HG03060 (cell line): Measurements from ENCODE around the gene MTCL3.
"Not testable (repeated sequence)": the region's sequence is repeated elsewhere in the genome, so short reads cannot be mapped to it uniquely, and the experiment has no call there.

ENCODE experiments used
- ATAC-seq: cut with Tn5 transposase; IDR thresholded peaks from one replicate; pipeline ENCODE4 v1.9.1; 2021; ENCODE audit warnings: low read depth, moderate number of reproducible peaks; ENCODE audit not compliant: unreplicated experiment

MTCL3 gene

GRCh38 chr6:127441881-127442280 is 77.3 kb downstream of the MTCL3 start:
- ATAC-seq = no peak

DNA sequence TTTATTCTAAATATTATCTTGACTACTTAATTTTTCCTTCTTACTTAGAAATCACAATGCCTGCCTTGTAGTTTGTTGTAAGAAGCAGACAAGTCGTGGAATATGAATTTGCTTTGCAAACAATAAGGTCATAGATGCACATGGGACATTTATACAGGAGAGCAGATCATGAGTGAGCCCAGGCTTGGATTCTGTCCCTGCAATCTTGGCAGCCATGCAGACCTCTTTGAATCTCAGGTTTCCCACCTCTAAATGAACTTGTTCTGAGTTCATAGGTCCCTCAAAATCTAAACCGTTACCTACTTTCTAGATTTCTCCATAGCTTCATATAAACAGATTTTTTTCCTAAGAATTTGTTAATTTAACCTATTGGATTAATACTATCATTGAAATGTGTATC is 79.4 kb downstream of the MTCL3 start:
- no peak for ATAC-seq

DNA sequence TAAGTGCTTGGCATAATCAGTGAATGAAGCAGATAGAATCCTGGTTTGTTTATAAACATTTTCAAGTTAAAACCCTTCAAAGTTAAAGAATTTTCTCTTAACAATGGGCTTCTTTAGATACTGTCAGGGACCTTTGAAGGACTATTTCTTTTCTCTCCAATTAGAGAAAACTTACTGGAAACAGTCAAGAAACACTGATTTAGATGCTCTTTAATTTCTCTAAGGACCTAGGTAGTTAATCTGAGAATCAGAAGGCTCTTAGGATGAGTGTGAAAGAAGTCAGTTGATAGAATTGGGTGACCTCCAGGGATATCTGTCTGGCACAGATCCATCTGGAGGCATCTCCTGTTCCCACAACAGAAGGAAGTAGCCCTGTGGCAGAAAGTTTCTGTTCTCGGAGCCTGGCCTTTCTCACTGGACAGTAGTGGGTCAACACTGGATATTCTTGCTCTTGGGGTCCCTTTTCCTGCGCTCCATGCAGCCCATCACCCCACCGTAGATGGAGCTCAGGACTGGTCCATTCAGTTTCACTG is 82.5 kb downstream of the MTCL3 start:
- no peak for ATAC-seq

- no peak for ATAC-seq
Measured at GRCh38 chr6:127435626-127436220, 83.4 kb downstream of the MTCL3 start.

DNA sequence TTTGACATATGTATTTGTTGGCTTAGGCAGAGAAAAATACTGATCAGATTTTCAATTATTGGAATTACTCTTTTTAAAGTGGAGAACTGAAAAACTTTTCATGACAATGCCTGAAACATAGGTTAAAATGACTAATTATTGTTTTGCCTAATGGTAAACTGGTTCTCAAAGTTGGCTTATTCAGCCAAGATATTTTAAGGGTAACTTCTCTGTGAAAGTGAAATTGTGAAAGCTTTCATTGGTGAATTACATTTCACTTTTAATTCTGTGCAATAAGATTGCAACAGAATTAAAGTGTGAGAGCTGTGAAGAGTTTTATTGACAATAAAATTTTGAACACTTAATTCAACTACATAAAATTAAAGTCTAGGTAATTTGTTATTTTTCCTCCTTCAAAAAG is 84.5 kb downstream of the MTCL3 start:
- ATAC-seq = no peak

DNA sequence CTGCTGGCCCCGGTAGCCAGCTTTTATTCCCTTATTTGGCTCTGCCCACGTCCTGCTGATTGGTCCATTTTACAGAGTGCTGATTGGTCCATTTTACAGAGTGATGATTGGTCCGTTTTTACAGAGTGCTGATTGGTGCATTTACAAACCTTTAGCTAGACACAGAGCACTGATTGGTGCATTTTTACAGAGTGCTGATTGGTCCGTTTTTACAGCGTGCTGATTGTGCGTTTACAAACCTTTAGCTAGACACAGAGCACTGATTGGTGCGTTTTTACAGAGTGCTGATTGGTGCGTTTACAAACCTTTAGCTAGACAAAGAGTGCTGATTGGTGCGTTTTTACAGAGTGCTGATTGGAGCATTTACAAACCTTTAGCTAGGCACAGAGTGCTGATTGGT is 90.6 kb downstream of the MTCL3 start:
- ATAC-seq = not testable (repeated sequence)

- ATAC-seq = no peak
Measured at GRCh38 chr6:127423921-127424320, 95.2 kb downstream of the MTCL3 start.
